HG02943 (cell line): ENCODE results near the gene ADO.
A peak's percentile ranks its signal among the peaks of the same experiment; 100 is the strongest.

Experiments used
- ATAC-seq: cut with Tn5 transposase; IDR thresholded peaks from one replicate; pipeline ENCODE4 v1.9.1; 2021; ENCODE audit warnings: mild to moderate bottlenecking, low read depth, moderate library complexity; ENCODE audit not compliant: unreplicated experiment

ADO gene

GRCh38 chr10:62816331-62817120, 12.0 kb downstream of the ADO start, which contains the start of gene EGR2:
TSS of gene EGR2 (minus strand) at chr10:62816366. CDS start at chr10:62816029, 337 bp downstream.
- ATAC-seq: peak; percentile 82

GRCh38 chr10:62817121-62817765, 12.7 kb downstream of the ADO start:
- ATAC-seq: peak; percentile 22

GRCh38 chr10:62817766-62818425, 13.4 kb downstream of the ADO start:
- peak; percentile 32 for ATAC-seq

- ATAC-seq: no peak
Measured at GRCh38 chr10:62818426-62819011, 14.0 kb downstream of the ADO start.

GRCh38 chr10:62819141-62819920, 14.8 kb downstream of the ADO start:
- ATAC-seq: no peak

GRCh38 chr10:62820586-62820985, 16.1 kb downstream of the ADO start:
- ATAC-seq: no peak

GRCh38 chr10:62826273-62826672, 21.8 kb downstream of the ADO start:
- ATAC-seq: no peak

GRCh38 chr10:62829622-62830021, 25.1 kb downstream of the ADO start:
- ATAC-seq: no peak

GRCh38 chr10:62830679-62831078, 26.2 kb downstream of the ADO start:
- ATAC-seq: no peak

- ATAC-seq: no peak
Measured at GRCh38 chr10:62831346-62831745, 26.8 kb downstream of the ADO start.

- no peak for ATAC-seq
Measured at GRCh38 chr10:62839590-62839989, 35.1 kb downstream of the ADO start.

- ATAC-seq: no peak
Measured at GRCh38 chr10:62842983-62843382, 38.5 kb downstream of the ADO start.

- no peak for ATAC-seq
Measured at GRCh38 chr10:62843600-62843999, 39.1 kb downstream of the ADO start.

- ATAC-seq: no peak
Measured at GRCh38 chr10:62844280-62845011, 39.9 kb downstream of the ADO start.

- ATAC-seq: no peak
Measured at GRCh38 chr10:62847433-62847832, 42.9 kb downstream of the ADO start.

GRCh38 chr10:62850646-62851045, 46.1 kb downstream of the ADO start:
- no peak for ATAC-seq

- ATAC-seq: no peak
Measured at GRCh38 chr10:62851442-62851841, 46.9 kb downstream of the ADO start.

- ATAC-seq: peak; percentile 73
Measured at GRCh38 chr10:62852961-62853702, 48.6 kb downstream of the ADO start.

GRCh38 chr10:62853710-62854109, 49.2 kb downstream of the ADO start:
- ATAC-seq: no peak
